ENCODE measurements around the gene MFSD6.

MFSD6 gene

DNA sequence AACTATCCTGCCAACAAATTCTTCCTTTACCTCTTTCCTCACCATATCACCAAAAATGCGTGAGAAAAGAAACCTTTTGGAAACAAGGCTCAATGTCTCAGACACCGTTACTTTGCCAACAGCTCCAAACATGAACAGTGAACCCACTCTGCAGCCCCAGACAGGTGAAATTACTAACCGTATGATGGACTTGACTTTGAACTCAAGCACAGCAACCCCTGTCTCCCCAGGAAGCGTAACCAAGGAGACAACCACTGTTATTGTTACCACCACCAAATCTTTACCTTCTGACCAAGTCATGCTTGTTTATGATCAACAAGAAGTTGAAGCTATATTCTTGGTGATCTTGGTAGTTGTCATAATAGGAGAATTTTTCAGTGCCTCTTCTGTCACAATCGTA lies 28.4 kb downstream of the MFSD6 start:
- ChIA-PET POLR2A (no interaction called here), CTCF (no interaction called here)
- no peak overlapping the region for H3K4me3 ChIP-seq (ENCODE audit: low read depth, low read length)
- TF ChIP-seq ZNF174 (tag by site-specific recombination; IDR thresholded peaks at IDR 0.05) (no peak), ZNF248 (tag by site-specific recombination; IDR thresholded peaks at IDR 0.05) (no peak), TRIM28 (IDR thresholded peaks at IDR 0.05; ENCODE audit: borderline replicate concordance, low read length) (no peak), ZNF791 (tag by site-specific recombination; IDR thresholded peaks at IDR 0.05) (no peak), ZFP3 (tag by site-specific recombination; IDR thresholded peaks at IDR 0.05; ENCODE audit: low read depth) (no peak), ZNF660 (tag by site-specific recombination; IDR thresholded peaks at IDR 0.05) (no peak)
- TF ChIP-seq, protein P1, sequence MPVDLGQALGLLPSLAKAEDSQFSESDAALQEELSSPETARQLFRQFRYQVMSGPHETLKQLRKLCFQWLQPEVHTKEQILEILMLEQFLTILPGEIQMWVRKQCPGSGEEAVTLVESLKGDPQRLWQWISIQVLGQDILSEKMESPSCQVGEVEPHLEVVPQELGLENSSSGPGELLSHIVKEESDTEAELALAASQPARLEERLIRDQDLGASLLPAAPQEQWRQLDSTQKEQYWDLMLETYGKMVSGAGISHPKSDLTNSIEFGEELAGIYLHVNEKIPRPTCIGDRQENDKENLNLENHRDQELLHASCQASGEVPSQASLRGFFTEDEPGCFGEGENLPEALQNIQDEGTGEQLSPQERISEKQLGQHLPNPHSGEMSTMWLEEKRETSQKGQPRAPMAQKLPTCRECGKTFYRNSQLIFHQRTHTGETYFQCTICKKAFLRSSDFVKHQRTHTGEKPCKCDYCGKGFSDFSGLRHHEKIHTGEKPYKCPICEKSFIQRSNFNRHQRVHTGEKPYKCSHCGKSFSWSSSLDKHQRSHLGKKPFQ (tag by site-specific recombination; IDR thresholded peaks at IDR 0.05), result no peak
- H3K4me1 ChIP-seq (ENCODE audit: control insufficient read depth, insufficient read depth, low read length), result peaks cover 5% of the 10 kb centered on the region; the same call in 1 of the 2 replicates
- no peak overlapping the region for H3K27ac ChIP-seq (ENCODE audit: extremely low read depth, low read depth, low read length)
- H3K36me3 ChIP-seq (ENCODE audit: control insufficient read depth in 2 of 2, insufficient read depth in 1 of 2, low read length in 2 of 2), result peaks cover 0 to 8% of the 10 kb centered on the region in 2 experiments; a peak in 1 of 3 replicates
- no peaks in the 10 kb centered on the region for H3K9me3 ChIP-seq (ENCODE audit: control insufficient read depth, insufficient read depth, low read depth, low read length)

DNA sequence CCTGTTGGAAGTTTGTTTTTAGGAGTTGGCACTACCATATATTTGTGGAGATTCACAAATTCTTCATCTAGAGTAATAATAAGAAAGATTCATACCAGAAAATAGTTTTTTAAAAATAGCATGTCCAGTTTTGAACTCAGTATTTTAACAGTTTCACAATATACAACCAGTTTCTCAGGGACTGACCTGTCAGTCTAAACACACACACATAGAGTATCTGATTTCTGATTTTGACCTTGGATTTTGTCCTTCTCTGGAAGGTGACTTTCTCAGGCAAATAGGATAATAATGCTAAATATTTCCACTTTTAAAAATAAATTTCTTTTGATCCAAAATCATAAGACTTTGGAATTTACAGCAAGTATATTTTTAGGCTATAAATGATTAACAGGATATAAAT lies 32.0 kb downstream of the MFSD6 start:
- ChIA-PET CTCF (interaction anchor here (0.7 kb wide), 1 partner anchor 15 kb away, joined by 3 read pairs; no protein-coding TSS in a partner anchor), POLR2A (no interaction called here)
- H3K4me1 ChIP-seq (ENCODE audit: control insufficient read depth, insufficient read depth, low read length), result no peaks in the 10 kb centered on the region; the same call in 1 of the 2 replicates
- no peak overlapping the region for H3K4me3 ChIP-seq (ENCODE audit: low read depth, low read length)
- H3K36me3 ChIP-seq (ENCODE audit: control insufficient read depth in 2 of 2, insufficient read depth in 1 of 2, low read length in 2 of 2), result peaks cover 0 to 8% of the 10 kb centered on the region in 2 experiments; a peak in 1 of 3 replicates
- no peaks in the 10 kb centered on the region for H3K9me3 ChIP-seq (ENCODE audit: control insufficient read depth, insufficient read depth, low read depth, low read length)
- H3K27ac ChIP-seq (ENCODE audit: extremely low read depth, low read depth, low read length), result no peak overlapping the region
- TF ChIP-seq ZNF629 (tag by site-specific recombination; IDR thresholded peaks at IDR 0.05), result no peak

DNA sequence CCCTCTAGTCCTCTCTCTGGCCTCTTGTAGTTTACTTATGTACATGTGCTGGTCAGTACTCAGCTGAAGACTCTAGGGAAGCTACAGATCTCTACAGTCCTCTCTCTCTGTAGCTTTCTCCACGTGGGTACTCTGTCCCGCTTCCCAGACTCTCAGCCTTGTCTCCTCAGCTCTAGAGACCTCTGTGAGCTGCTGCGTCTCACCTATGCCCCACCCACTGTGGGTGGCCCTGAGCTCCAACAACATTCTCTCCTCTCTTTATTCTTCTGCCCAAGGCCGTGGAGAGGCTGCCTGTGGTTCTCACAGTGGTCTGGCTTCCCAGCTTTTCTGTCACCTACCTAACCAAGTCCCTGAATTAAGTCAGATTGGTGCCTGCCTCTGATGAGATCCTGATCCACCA lies 33.4 kb downstream of the MFSD6 start:
- Histone ChIP-seq H3K4me3 (ENCODE audit: low read depth, low read length) (no peak overlapping the region), H3K36me3 (ENCODE audit: control insufficient read depth in 2 of 2, insufficient read depth in 1 of 2, low read length in 2 of 2) (peaks cover 0 to 5% of the 10 kb centered on the region in 2 experiments; a peak in 1 of 3 replicates), H3K4me1 (ENCODE audit: control insufficient read depth, insufficient read depth, low read length) (no peaks in the 10 kb centered on the region; the same call in 1 of the 2 replicates), H3K9me3 (ENCODE audit: control insufficient read depth, insufficient read depth, low read depth, low read length) (no peaks in the 10 kb centered on the region), H3K27ac (ENCODE audit: extremely low read depth, low read depth, low read length) (no peak overlapping the region)
- ChIA-PET POLR2A (no interaction called here), CTCF (interaction anchor here (1.0 kb wide), 1 partner anchor 77 kb away, joined by 3 read pairs; no protein-coding TSS in a partner anchor)
- TF ChIP-seq ZNF223 (tag by site-specific recombination; IDR thresholded peaks at IDR 0.05), result no peak
- TF ChIP-seq, protein P2, sequence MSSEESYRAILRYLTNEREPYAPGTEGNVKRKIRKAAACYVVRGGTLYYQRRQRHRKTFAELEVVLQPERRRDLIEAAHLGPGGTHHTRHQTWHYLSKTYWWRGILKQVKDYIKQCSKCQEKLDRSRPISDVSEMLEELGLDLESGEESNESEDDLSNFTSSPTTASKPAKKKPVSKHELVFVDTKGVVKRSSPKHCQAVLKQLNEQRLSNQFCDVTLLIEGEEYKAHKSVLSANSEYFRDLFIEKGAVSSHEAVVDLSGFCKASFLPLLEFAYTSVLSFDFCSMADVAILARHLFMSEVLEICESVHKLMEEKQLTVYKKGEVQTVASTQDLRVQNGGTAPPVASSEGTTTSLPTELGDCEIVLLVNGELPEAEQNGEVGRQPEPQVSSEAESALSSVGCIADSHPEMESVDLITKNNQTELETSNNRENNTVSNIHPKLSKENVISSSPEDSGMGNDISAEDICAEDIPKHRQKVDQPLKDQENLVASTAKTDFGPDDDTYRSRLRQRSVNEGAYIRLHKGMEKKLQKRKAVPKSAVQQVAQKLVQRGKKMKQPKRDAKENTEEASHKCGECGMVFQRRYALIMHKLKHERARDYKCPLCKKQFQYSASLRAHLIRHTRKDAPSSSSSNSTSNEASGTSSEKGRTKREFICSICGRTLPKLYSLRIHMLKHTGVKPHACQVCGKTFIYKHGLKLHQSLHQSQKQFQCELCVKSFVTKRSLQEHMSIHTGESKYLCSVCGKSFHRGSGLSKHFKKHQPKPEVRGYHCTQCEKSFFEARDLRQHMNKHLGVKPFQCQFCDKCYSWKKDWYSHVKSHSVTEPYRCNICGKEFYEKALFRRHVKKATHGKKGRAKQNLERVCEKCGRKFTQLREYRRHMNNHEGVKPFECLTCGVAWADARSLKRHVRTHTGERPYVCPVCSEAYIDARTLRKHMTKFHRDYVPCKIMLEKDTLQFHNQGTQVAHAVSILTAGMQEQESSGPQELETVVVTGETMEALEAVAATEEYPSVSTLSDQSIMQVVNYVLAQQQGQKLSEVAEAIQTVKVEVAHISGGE (tag by site-specific recombination; conservative IDR thresholded peaks at IDR 0.05; ENCODE audit: low read depth), result no peak
- no peak for TF ChIP-seq ZNF830 (tag by site-specific recombination; IDR thresholded peaks at IDR 0.05; ENCODE audit: low read depth)
- TF ChIP-seq, protein P3, sequence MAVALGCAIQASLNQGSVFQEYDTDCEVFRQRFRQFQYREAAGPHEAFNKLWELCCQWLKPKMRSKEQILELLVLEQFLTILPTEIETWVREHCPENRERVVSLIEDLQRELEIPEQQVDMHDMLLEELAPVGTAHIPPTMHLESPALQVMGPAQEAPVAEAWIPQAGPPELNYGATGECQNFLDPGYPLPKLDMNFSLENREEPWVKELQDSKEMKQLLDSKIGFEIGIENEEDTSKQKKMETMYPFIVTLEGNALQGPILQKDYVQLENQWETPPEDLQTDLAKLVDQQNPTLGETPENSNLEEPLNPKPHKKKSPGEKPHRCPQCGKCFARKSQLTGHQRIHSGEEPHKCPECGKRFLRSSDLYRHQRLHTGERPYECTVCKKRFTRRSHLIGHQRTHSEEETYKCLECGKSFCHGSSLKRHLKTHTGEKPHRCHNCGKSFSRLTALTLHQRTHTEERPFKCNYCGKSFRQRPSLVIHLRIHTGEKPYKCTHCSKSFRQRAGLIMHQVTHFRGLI (tag by site-specific recombination; IDR thresholded peaks at IDR 0.05), result no peak
- no peak for TF ChIP-seq ZNF239 (tag by site-specific recombination; IDR thresholded peaks at IDR 0.05)
- no peak for TF ChIP-seq ZNF530 (tag by site-specific recombination; IDR thresholded peaks at IDR 0.05; ENCODE audit: low read depth)
- TF ChIP-seq, protein P4, sequence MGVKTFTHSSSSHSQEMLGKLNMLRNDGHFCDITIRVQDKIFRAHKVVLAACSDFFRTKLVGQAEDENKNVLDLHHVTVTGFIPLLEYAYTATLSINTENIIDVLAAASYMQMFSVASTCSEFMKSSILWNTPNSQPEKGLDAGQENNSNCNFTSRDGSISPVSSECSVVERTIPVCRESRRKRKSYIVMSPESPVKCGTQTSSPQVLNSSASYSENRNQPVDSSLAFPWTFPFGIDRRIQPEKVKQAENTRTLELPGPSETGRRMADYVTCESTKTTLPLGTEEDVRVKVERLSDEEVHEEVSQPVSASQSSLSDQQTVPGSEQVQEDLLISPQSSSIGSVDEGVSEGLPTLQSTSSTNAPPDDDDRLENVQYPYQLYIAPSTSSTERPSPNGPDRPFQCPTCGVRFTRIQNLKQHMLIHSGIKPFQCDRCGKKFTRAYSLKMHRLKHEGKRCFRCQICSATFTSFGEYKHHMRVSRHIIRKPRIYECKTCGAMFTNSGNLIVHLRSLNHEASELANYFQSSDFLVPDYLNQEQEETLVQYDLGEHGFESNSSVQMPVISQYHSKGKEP (tag by site-specific recombination; IDR thresholded peaks at IDR 0.05), result no peak
- TF ChIP-seq, protein P5, sequence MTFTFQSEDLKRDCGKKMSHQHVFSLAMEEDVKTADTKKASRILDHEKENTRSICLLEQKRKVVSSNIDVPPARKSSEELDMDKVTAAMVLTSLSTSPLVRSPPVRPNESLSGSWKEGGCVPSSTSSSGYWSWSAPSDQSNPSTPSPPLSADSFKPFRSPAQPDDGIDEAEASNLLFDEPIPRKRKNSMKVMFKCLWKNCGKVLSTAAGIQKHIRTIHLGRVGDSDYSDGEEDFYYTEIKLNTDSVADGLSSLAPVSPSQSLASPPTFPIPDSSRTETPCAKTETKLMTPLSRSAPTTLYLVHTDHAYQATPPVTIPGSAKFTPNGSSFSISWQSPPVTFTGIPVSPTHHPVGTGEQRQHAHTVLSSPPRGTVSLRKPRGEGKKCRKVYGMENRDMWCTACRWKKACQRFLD (tag by site-specific recombination; IDR thresholded peaks at IDR 0.05), result no peak
- no peak for TF ChIP-seq ZNF423 (tag by site-specific recombination; IDR thresholded peaks at IDR 0.05)
- TF ChIP-seq REPIN1 (tag by site-specific recombination; IDR thresholded peaks at IDR 0.05; ENCODE audit: low read depth), result no peak
- TF ChIP-seq, protein P6, sequence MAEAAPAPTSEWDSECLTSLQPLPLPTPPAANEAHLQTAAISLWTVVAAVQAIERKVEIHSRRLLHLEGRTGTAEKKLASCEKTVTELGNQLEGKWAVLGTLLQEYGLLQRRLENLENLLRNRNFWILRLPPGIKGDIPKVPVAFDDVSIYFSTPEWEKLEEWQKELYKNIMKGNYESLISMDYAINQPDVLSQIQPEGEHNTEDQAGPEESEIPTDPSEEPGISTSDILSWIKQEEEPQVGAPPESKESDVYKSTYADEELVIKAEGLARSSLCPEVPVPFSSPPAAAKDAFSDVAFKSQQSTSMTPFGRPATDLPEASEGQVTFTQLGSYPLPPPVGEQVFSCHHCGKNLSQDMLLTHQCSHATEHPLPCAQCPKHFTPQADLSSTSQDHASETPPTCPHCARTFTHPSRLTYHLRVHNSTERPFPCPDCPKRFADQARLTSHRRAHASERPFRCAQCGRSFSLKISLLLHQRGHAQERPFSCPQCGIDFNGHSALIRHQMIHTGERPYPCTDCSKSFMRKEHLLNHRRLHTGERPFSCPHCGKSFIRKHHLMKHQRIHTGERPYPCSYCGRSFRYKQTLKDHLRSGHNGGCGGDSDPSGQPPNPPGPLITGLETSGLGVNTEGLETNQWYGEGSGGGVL (tag by site-specific recombination; IDR thresholded peaks at IDR 0.05), result no peak
- no peak for TF ChIP-seq ZNF335 (tag by site-specific recombination; conservative IDR thresholded peaks at IDR 0.05)
- TF ChIP-seq ZNF768 (tag by site-specific recombination; IDR thresholded peaks at IDR 0.05), result no peak
